ENCODE data around the gene DCHS1. TPM values are rescaled to one million over a fixed set of nuclear protein-coding genes. Genes with fewer than 3 reads are reported as not detected.
"Not testable (repeated sequence)": the region's sequence is repeated elsewhere in the genome, so short reads cannot be mapped to it uniquely, and the experiment has no call there.

The DCHS1 gene
- polyA plus RNA-seq (2012; ENCODE audit: insufficient read depth, insufficient read length, low read depth), result 9.6 TPM

GRCh38 chr11:6655790-6656583, at the start of gene DCHS1:
DCHS1 (minus strand) TSS chr11:6655809; CDS start chr11:6641613, 14,196 bp downstream.
- no peak for TF ChIP-seq CTCF (IDR thresholded peaks at IDR 0.05; ENCODE audit: low read depth, low read length)
- Histone ChIP-seq H3K36me3 (no peaks in the 10 kb centered on the region), H3K4me3 (ENCODE audit: low read depth, low read length) (peak within 1 kb of the TSS; percentile 32), H3K9me3 (no peaks in the 10 kb centered on the region), H3K4me1 (no peaks in the 10 kb centered on the region), H3K27me3 (peaks cover 6% of the 10 kb centered on the region)
- DNase-seq, result peak; percentile 14

GRCh38 chr11:6703247-6704063, 47.8 kb upstream of the DCHS1 start:
- H3K9me3 ChIP-seq, result no peaks in the 10 kb centered on the region
- peak; percentile 50 for TF ChIP-seq CTCF (IDR thresholded peaks at IDR 0.05; ENCODE audit: low read depth, low read length)
- DNase-seq, result peak; percentile 64

GRCh38 chr11:6701955-6702354, 46.3 kb upstream of the DCHS1 start:
- not testable (repeated sequence) for DNase-seq

More at GRCh38 chr11:6703247-6704063, 47.8 kb upstream of the DCHS1 start:
- H3K36me3 ChIP-seq, result no peaks in the 10 kb centered on the region
- no peak overlapping the region for H3K4me3 ChIP-seq (ENCODE audit: low read depth, low read length)
- H3K27me3 ChIP-seq, result no peaks in the 10 kb centered on the region
- no peaks in the 10 kb centered on the region for H3K4me1 ChIP-seq

GRCh38 chr11:6695377-6695776, 39.8 kb upstream of the DCHS1 start:
- Histone ChIP-seq H3K27me3 (no peaks in the 10 kb centered on the region), H3K9me3 (no peaks in the 10 kb centered on the region), H3K36me3 (no peaks in the 10 kb centered on the region), H3K4me3 (ENCODE audit: low read depth, low read length) (no peak overlapping the region), H3K4me1 (no peaks in the 10 kb centered on the region)
- DNase-seq, result no peak
- no peak for TF ChIP-seq CTCF (IDR thresholded peaks at IDR 0.05; ENCODE audit: low read depth, low read length)

More at GRCh38 chr11:6701955-6702354, 46.3 kb upstream of the DCHS1 start:
- H3K9me3 ChIP-seq; H3K36me3 ChIP-seq; H3K4me3 ChIP-seq (ENCODE audit: low read depth, low read length); H3K4me1 ChIP-seq; H3K27me3 ChIP-seq: not testable (repeated sequence)

GRCh38 chr11:6694229-6694535, 38.6 kb upstream of the DCHS1 start:
- H3K9me3 ChIP-seq, result no peaks in the 10 kb centered on the region
- no peaks in the 10 kb centered on the region for H3K27me3 ChIP-seq
- no peaks in the 10 kb centered on the region for H3K4me1 ChIP-seq
- no peak for DNase-seq
- no peak overlapping the region for H3K4me3 ChIP-seq (ENCODE audit: low read depth, low read length)
- no peak for TF ChIP-seq CTCF (IDR thresholded peaks at IDR 0.05; ENCODE audit: low read depth, low read length)
- H3K36me3 ChIP-seq, result no peaks in the 10 kb centered on the region

- Histone ChIP-seq H3K27me3 (no peaks in the 10 kb centered on the region), H3K4me1 (no peaks in the 10 kb centered on the region), H3K36me3 (no peaks in the 10 kb centered on the region), H3K9me3 (no peaks in the 10 kb centered on the region), H3K4me3 (ENCODE audit: low read depth, low read length) (no peak overlapping the region)
- peak; percentile 6 for DNase-seq
- TF ChIP-seq CTCF (IDR thresholded peaks at IDR 0.05; ENCODE audit: low read depth, low read length), result no peak
Measured at GRCh38 chr11:6693342-6694228, 38.0 kb upstream of the DCHS1 start.
